HL-60 (cell line): ENCODE data around the gene ABCA2.

Experiments used
- DNase-seq, 2 experiments: peaks; one replicate each; pipeline ENCODE4 v3.0.0-alpha.2; 2010 to 2020; ENCODE audit warnings: low read depth in 1 of 2, low spot score in 1 of 2
- H3K27ac ChIP-seq: fragments of 250-450 bp; sonication (Bioruptor Pico); replicated peaks from 2 replicates; pipeline ENCODE4 v1.5.1; 2020; ENCODE audit warnings: mild to moderate bottlenecking, moderate library complexity
- H3K27me3 ChIP-seq: fragments of 250-450 bp; sonication (Bioruptor Pico); 2 replicates; pipeline ENCODE4 v1.5.1; 2021; ENCODE audit warnings: mild to moderate bottlenecking, moderate library complexity; ENCODE audit not compliant: insufficient read depth, poor library complexity, severe bottlenecking
- H3K4me3 ChIP-seq: replicated peaks from 2 replicates; pipeline ENCODE4 v1.5.1; 2011; ENCODE audit warnings: mild to moderate bottlenecking, control low read depth, low read length; ENCODE audit not compliant: insufficient read depth
- CTCF ChIP-seq: IDR thresholded peaks from one replicate; pipeline ENCODE4 v1.5.1; 2011; ENCODE audit warnings: low read length, control low read depth, inconsistent platforms; ENCODE audit not compliant: insufficient read depth
- GABPA ChIP-seq: IDR thresholded peaks from 2 replicates; pipeline ENCODE4 v1.6.1; 2012; ENCODE audit warnings: low read depth
- POLR2AphosphoS5 ChIP-seq: IDR thresholded peaks from 2 replicates; pipeline ENCODE4 v1.6.1; 2012; ENCODE audit warnings: low read depth
- REST ChIP-seq: IDR thresholded peaks from 2 replicates; pipeline ENCODE4 v1.6.1; 2012; ENCODE audit warnings: low read depth; ENCODE audit not compliant: insufficient replicate concordance
- SPI1 ChIP-seq: IDR thresholded peaks from 2 replicates; pipeline ENCODE4 v1.6.1; 2012; ENCODE audit warnings: low read depth, mild to moderate bottlenecking, borderline replicate concordance

The ABCA2 gene

DNA sequence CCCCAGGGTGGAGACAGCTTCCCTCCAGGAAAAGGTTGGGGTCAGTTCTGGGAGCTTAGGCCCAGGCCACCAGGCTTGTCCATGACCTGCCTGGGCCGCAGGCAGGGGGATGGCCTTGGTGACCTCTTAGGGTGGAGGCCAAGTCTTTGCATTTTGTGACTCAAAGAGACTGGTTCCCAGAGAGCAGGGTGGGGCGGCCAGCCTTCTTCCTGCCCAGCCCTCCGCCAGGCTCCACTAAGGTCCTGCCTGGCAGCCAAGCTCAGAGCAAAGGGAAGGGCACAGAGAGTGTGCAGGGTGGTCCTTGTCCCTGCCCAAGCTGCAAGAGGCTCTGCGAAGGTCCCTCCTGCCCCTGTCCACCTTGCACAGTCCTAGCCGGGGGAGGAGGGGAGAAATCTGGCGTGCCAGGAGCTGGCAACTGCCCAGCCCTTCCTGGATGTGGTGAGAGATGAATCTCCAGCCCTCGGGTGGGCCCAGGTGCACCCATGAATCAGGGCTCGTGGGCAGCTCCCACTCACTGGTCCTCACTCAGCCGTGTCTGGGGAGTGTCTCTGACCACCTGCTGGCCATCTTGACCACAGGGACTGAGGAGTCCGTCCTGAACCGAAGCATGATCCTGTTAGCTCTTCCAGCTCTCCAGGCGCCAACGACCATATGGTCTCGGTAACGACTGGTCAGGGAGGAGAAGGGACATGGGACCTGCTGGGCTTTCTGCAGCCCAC is 53.1 kb downstream of the ABCA2 start:
- H3K27me3 ChIP-seq: no peaks in the 10 kb centered on the region
- no peak overlapping the region for H3K27ac ChIP-seq
- no peak for DNase-seq
- TF ChIP-seq REST (no peak), GABPA (no peak), CTCF (no peak), SPI1 (no peak), POLR2AphosphoS5 (no peak)
- H3K4me3 ChIP-seq: no peak overlapping the region

DNA sequence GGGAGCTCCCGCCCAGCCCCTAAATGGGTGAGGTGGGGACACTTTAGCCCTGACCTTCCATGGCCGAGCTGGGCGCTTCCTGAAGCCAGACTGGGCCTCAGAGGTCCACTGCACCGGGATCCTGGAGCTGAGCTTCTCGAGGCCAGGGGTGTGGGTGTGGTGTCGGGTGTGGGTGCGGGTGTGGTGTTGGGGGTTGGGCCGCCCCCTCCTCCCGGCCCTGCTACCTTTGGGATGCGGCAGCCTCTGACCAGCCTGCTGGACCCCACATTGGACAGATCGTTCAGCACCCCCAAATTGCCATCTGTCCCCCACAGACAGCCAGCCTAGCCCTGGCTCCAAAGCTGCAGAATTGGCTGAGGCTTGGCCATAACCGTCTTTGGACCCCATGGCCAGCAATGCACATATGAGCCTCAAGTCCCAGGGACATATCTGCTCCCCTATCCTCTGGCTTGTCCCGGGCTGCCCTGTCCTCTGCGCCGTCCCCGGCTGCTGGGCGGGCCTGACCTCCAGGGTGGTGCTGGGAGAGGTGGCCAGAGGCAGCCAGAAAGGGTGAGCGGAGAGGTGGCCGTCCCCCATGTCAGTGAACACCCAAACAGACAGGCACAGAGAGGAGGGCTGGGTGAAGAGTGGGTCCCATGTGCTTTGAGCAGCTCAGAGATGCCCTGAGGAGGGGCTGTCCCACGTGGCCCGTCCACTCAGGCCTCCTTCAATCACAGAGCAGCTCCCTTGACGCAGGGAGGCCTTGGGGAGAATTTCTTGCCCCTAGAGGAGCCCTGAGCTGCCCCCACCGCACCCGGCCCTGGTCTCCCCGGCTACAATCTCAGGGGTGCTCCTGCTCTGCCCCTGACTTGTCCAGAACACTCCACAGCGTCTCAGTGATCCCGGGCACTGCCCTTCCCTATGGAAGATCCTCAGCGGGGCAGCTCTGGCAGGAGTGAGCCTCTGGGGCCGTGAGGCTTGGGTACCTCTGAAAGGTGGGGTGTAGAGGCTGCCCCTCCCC is 54.1 kb downstream of the ABCA2 start:
- Histone ChIP-seq H3K4me3 (no peak overlapping the region), H3K27ac (no peak overlapping the region), H3K27me3 (no peaks in the 10 kb centered on the region)
- TF ChIP-seq GABPA (no peak), CTCF (no peak), SPI1 (no peak), REST (no peak), POLR2AphosphoS5 (no peak)
- no peak for DNase-seq

- DNase-seq: no peak
- TF ChIP-seq REST: no peak
- TF ChIP-seq SPI1: no peak
- no peak for TF ChIP-seq CTCF
- TF ChIP-seq GABPA: no peak
- no peak for TF ChIP-seq POLR2AphosphoS5
- H3K27me3 ChIP-seq: no peaks in the 10 kb centered on the region
- no peak overlapping the region for H3K4me3 ChIP-seq
- H3K27ac ChIP-seq: no peak overlapping the region
Measured at GRCh38 chr9:136972743-136973142, 55.3 kb downstream of the ABCA2 start.
